Astrocyte (in vitro differentiated cells and primary cell): ENCODE measurements around the gene ACACA.

Experiments used
- CTCF ChIP-seq: IDR thresholded peaks from 2 replicates; pipeline ENCODE4 v1.5.1; 2011; ENCODE audit warnings: low read depth, mild to moderate bottlenecking, inconsistent platforms, low read length, moderate library complexity; ENCODE audit not compliant: insufficient read depth
- EZH2 ChIP-seq: IDR thresholded peaks from 2 replicates; pipeline ENCODE4 v1.6.1; 2012; ENCODE audit warnings: mild to moderate bottlenecking, low read length, inconsistent platforms; ENCODE audit not compliant: insufficient read depth

GRCh38 chr17:37207103-37207502 is 199.5 kb downstream of the ACACA start:
- no peak for TF ChIP-seq CTCF
- no peak for TF ChIP-seq EZH2
